HG03060 (cell line): ENCODE measurements around the gene NUBP1.
"Not testable (repeated sequence)": the region's sequence is repeated elsewhere in the genome, so short reads cannot be mapped to it uniquely, and the experiment has no call there.

ENCODE experiments used
- ATAC-seq: cut with Tn5 transposase; IDR thresholded peaks from one replicate; pipeline ENCODE4 v1.9.1; 2021; ENCODE audit warnings: low read depth, moderate number of reproducible peaks; ENCODE audit not compliant: unreplicated experiment

The NUBP1 gene

DNA sequence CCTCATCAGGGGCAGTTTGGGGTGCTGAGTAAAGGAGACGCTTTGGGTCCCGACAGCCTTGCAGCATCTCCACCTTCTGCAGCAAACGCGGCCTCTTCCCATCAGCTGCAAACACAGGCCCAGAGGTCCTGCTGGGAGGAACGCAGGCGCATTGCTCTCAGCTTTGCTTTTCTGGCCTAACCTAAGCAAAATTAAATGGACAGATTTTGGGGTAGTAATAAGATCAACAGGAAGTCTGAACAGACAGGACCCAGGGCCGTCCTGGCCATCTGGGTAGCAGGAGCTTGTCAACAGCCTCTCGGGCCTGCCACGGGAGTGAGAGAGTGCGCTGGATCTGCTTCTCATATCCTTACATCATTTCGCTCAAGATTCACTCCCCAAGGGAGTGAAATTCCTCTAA lies 7.2 kb downstream of the NUBP1 start:
- ATAC-seq = no peak

DNA sequence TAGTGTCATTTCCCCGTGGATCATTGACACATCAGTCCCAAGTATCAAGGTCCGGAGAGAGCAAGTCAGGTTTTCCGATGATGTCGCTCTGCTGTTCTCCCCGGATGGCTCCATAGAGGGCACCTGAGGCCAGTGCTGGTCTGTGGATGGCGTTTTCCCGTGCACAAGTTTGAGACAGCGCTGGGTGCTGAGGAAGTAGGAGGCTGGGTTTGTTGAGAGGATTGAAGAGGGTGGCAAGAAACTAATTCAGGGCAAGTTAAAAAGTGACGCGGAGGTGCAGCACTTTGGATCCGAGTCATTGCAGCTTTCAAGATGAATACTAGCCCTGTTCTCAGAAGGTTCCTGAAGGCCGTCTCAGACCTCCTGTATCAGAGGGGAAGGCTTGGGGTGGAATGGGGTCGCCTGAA lies 7.7 kb downstream of the NUBP1 start:
- no peak for ATAC-seq

DNA sequence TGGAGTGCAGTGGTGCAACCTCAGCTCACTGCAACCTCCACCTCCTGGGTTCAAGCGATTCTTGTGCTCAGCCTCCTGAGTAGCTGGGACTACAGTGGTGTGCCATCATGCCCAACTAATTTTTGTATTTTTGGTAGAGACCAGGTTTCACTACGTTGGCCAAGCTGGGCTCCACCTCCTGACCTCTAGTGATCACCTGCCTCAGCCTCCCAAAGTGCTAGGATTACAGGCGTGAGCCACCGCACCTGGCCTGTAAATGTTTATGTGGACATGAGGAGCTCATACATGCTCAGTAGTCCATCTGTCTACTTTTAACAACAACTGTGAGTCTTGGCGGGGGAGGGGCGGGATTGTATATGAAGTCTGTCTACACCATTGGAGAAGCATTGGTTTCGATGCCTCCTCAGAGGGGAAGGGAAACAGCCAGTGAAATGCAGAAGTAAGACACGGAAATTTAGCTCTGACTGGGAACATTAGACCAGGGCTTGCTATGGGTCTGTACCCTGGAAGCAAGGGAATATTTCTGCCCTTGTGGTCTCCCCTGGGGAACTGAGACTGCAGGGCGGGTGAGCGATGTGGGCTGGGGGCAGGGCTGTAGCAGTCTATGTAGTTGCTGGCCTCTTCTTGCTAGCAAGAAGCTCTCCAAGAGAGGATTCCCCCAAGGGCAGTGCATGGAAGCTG lies 9.3 kb downstream of the NUBP1 start:
- ATAC-seq = no peak

DNA sequence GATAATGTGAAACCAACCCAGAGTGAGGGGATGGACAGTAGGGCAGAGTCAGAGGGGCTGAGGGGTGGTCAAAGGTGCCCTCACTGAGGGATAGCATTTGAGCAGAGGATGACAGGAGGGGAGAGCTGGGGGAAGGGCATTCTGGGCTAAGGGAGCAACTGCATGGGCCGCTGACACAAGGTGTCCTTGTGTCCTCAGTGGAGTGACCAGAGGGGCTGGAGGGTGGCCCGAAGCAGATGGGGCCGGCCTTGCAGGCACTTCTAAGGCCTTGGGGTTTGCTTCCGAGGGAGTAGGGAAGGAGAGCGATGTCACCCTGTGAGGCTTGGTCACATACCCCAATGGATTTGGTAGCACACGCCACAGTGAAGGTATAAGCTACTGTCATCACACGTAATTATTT lies 10.0 kb downstream of the NUBP1 start:
- ATAC-seq = no peak

DNA sequence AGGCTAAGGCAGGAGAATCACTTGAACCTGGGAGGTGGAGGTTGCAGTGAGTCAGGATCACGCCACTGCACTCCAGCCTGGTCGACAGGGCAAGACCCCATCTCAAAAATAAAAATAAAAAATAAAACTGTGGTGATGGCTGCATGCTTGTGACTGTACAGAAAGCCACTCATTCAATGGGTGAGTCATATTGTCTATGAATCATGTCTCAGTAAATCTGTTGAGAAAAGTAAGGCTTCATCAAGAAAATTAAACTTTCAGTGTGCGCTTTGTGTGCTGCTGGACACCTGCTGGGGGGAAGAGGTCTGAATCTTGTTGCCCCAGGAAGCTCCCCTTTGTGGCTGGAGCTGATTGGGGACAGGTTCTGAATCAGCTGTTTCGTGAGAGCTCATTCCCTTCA lies 11.3 kb downstream of the NUBP1 start:
- ATAC-seq = no peak

DNA sequence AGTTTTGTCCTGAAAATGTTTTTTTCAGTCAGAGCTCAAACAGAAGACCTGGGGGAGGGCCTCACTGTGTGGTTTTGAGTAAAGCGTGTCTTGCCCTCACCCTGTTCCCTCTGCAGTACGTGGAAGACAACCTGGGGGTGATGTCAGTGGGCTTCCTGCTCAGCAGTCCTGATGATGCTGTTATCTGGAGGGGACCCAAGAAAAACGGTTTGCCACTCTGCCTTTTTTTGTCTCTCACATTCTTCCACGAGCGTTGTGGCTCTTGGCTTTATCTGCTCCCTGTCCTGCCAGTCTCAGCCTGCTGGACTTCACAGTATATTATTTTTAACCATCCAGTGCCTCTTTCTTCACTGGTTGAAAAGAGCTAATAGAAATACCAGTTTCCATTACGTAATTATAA lies 12.9 kb downstream of the NUBP1 start:
- ATAC-seq = no peak

DNA sequence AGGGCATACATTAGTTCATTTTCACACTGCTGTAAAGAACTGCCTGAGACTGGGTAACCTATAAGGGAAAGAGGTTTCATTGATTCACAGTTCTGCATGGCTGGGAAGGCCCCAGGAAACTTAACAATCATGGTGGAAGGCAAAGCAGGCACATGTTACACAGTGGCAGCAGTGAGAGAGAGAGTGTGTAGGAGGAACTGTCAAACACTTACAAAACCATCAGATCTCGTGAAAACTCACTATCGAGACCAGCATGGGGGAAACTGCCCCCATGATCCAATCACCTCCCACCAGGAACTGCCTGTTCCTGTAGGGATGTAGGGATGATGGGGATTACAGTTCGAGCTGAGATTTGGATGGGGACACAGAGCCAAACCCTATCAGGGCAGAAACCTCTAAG lies 17.2 kb downstream of the NUBP1 start:
- ATAC-seq = no peak

DNA sequence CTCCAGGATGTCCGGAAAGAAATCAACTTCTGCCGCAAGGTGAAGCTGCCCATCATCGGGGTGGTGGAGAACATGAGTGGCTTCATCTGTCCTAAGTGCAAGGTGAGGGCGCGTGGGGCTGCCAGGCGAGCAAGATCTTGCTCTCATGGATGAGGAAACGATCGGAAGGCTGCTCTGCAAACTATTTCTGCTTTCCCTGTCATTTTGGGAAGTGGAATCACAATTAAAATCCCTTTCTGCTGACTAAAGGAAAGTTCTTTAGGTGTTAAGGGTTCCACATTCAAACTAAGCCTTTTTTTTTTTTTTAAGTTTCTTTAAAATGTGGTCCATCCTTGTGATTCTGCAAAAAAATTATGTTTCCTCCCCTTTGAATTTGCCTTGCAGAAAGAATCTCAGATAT lies 17.7 kb downstream of the NUBP1 start:
- ATAC-seq = no peak

DNA sequence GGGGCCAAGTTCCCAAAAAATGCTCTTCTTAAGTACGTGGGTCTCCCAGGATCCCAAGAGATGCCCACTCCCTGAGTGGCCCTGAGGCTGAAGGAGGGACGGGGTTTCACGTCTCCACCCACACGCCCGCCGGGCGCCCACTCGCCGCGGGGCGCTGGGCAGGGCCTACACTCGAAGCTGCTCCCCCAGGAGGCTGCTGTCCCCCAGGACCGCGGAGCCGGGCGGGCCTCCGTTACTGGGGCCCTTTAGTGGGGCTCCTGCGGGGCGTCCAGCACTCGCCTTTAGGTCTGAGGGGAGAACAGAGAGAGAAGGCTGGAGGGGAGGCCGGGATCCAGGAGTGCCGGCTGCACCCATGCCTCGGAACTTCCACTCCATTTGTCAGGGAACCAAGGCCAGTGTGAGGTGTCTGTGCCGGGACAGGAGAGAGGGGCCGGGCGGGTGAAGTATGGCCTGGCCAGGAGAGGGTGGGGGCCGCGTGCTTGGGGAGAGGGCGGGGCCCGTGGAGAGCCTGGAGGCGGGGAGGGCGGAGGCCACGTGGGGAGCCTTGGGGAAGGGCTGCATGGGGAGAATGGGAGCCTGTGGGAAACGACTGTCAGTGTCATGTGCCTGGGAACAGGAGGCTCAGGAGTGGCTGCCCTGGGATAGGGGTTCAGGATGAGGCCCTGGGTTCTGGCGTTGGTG lies 18.8 kb downstream of the NUBP1 start:
- ATAC-seq = no peak

DNA sequence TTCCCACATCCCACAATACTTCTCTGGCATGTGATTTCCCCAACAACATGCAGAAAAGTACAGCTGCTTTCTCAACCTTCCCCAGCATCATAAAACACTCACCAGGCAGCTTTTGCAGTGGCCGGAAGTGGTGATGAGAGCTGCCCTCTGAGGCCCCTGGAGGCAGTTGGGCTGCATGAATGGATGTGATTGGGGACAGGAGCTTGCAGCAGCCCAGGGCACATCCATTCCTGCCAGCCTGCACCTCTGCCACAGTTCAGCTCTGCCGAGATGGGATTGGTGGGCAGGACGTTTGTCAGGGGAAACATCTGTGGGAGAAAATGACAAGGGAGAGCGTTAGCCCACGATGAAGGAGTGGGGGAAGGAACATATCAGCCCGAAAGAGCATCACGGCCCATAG lies 19.8 kb downstream of the NUBP1 start:
- ATAC-seq = no peak

DNA sequence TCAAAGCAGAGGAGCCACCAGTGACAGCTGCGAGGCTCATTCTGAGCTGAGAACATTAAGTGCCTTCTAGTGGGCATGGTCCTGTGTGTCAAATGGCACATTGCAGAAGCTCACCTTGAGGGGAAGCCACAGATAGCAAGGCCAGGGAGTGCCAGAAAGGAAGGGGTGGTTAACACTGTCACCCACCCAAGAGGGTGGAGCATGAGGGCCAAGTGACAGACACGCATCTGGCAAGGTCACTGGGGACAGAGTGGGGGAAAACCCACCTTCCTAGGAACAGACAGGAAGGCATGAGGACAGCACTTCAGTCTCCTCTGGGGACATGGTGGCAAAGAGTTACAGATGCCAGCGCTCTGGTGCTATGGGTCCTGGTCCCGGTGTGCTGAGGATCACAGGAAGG lies 22.1 kb downstream of the NUBP1 start:
- ATAC-seq = peak; percentile 47

DNA sequence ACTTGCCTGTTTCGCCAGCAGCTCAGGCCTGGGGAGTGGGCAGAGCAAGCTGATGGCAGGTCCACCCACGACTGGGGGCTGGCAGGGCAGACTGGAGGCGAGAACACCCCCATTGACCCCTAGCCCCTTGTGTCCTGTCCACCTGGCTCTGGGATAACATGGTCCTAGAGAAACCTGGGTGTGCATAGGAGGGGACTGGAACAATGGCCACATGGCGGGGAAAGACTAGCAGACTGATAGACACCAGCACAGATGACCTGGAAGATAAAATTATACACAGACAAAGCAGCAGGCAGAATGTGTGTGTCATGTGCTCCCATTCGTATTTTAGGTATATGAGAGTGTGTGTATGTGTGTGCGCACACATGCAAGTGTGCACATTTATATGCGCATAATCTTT lies 23.5 kb downstream of the NUBP1 start:
- ATAC-seq = no peak

DNA sequence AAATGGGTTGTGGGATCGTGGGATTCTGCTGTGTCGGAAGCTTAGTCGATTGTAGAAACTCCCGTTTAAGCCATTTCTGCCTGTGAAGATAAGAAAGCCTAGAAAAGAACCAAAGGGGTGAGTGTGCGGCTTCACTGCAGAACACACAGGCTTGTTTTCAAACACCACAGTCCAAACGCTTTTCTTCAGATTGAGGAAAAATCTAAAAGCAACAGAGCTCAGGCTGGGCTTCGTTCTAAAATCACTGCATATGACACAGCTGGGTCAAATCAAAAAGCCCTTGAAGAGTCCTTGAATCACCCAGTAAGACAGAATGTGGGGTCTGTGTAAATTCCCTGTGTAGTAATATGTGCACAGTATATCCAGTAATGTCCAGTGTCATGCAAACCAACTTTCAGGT lies 25.7 kb downstream of the NUBP1 start:
- ATAC-seq = no peak

DNA sequence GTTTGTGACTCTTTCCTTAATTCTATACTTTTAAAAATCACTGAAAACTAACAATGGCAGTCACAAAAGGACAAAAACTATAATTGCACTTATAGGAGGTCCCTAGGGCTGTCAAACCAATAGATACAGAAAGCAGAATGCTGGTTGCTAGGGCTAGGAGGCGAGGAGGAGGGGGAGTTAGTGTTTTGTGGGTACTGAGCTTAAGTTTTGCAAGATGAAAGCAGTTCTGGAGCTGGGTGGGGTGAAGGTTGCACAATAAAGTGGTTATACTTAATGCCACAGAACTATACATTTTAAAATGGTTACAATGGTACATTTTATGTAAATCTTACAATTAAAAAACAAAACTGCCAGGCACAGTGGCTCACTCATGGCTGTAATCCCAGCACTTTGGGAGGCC lies 27.3 kb downstream of the NUBP1 start:
- ATAC-seq = no peak

DNA sequence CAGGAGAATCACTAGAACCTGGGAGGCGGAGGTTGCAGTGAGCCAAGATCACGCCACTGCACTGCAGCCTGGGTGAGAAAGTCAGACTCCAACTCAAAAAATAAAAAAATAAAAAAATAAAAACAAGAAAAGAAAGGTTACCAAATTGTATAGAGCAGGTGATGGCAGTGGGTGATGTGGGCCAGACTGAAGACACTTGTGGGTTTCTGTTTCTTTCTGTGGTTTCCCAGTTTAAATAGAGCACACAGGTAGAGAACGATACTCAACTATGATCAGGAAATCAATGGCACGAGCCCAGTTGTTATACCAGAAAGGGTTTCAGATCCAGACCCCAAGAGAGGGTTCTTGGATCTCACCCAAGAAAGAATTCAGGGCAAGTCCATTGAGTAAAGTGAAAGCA lies 32.6 kb downstream of the NUBP1 start:
- peak; percentile 72 for ATAC-seq

DNA sequence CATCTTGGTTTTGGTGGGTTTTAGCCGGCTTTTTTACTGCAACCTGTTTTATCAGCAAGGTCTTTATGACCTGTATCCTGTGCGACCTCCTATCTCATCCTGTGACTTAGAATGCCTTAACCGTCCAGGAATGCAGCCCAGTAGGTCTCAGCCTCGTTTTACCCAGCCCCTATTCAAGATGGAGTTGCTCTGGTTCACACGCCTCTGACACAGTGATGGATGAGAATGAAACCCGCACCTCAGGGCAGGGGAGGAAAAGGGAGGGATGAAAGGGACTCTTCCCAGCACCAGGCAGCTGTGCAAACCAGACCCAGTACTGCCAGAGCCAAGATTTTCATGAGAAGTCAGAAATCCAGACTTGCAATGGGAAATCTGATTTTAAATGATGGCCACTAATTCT lies 33.3 kb downstream of the NUBP1 start:
- not testable (repeated sequence) for ATAC-seq

DNA sequence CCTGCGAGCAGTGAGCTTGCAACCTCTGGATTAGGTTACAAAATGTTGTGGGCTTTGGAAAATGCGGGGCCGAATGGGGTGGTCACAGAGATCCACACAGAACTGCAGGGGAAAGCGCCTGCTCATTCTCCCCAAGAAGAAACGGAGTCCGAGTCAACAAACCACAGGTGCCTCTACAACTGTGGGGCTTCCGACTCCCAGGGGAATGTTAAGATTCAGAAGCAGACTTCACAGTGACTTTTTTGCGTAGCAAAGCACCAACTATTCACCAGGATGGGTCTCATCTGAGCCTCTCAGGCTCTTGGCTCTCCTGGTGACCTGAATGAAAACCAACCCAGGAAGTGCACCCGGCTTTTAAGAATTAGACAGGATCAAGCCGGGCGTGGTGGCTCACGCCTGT lies 33.7 kb downstream of the NUBP1 start:
- ATAC-seq = no peak

DNA sequence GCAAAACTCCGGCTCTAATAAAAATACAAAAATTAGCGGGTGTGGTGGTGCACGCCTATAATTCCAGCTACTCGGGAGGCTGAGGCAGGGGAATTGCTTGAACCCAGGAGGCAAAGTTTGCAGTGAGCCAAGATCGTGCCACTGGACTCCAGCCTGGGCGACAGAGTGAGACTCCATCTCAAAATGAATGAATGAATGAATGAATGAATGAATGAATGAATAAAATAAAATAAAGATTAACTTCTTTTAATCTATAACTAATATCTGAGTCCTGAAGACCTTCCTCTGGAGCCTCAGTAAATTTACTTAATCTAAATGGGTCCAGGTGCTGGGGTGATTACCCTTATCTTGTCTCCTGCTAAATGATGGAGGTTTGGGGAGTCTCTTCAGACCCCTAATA lies 36.3 kb downstream of the NUBP1 start:
- not testable (repeated sequence) for ATAC-seq

DNA sequence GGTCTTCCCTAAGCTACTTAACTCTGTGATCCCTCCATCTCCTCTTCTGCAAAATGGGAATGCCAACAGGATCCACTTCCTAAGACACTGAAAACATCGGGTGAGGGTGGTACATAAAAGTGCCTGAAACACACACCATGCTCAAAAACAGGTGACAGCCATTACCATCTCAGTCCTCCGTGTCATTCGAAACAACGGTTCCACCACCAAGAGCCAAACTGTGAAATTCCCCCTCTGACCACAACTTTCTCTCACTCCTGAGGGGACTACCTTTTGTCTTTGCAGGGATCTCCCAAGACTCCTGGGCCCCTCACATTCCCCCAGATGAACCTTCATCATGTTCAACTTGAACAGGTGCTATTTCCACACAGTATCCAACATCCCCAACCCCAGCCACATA lies 37.0 kb downstream of the NUBP1 start:
- ATAC-seq = no peak

DNA sequence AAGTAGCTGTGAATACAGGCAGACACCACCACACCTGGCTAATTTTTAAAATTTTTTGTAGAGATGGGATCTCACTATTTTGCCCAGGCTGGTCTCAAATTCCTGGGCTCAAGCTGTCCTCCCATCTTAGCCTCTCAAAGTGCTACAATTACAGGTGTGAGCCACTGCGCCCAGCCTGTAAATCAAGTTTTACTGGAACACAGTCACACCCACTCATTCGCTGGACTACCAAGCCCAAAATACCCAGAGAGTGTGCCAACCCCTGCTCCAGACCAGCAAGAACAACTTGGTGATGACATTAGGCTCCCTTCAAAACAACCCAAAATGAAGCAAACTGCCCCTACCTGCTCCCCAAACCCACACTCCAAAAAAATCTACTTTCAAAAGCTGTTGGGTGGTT lies 39.0 kb downstream of the NUBP1 start:
- ATAC-seq = no peak

DNA sequence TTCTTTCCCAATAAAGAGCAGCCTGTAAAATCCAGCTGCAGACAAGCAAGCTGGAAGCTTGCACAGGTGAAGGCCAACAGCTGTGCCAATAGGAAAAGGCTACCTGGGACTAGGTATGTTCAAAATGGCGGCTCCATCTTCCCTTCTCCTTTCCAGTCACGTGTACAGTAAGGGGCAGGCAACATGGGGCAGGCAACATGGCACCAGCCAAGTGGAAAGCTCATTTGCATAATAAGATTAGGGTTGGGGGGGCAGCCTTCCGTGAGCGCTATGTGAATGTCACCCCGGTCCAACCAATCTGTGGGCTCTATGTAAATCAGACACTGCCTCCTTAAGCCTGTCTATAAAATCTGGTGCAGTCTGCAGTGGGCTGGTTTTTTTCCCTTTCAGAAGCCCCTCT lies 43.7 kb downstream of the NUBP1 start:
- ATAC-seq = no peak

DNA sequence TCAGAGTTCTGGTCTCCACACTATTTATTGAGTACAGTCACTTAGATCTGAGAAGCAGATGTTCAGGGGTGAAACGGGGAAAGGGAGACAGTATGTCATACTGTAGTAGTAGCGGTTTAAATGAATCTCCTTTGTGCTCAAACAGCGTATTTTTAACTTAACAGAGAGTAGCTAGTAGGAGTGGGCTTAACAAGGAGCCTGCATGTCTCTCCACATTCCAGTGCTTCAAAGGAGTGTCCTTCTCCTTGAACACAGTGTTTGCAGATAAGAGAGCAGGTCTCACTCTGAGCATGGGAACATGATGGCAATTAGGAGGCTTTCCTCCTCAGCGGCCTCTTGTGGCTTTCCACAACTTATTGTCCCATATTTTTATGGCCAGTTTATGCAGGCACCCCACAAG lies 45.0 kb downstream of the NUBP1 start:
- not testable (repeated sequence) for ATAC-seq

DNA sequence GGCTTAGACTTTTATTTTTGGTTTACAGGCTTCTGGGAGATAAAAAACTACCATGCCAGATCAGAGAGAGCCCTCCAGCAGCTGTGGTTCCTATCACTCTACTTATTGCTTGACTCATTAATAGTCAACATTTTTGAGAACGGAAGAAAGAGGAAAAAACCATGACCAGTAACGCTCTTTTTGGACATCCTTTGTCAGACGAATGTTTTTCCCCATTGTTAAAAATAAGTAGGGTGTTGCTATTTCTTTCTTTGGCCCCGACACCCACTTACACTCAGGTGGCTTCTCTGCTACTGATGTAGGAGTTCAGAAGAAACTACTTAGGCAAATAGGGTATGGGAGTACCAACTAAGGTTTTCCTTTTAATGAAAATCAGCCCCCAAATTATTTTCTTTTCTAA lies 47.4 kb downstream of the NUBP1 start:
- ATAC-seq = no peak
